GM12891 (cell line): ENCODE measurements around the gene MESP2. TPM values are rescaled to one million over a fixed set of nuclear protein-coding genes. Genes with fewer than 3 reads are reported as not detected.

ENCODE experiments used
- DNase-seq: peaks from one replicate; pipeline ENCODE4 v3.0.0; 2011; ENCODE audit warnings: low spot score; ENCODE audit not compliant: insufficient read length
- FAIRE-seq: peaks from 2 replicates; lab custom pipeline; 2011; peaks lifted over from hg19 to GRCh38; lab: Jason Lieb, UNC
- PAX5 ChIP-seq: IDR thresholded peaks from 2 replicates; pipeline ENCODE4 v1.6.1; 2011; ENCODE audit warnings: low read length, moderate library complexity, mild to moderate bottlenecking; ENCODE audit not compliant: insufficient read depth, severe bottlenecking
- POLR2A ChIP-seq: IDR thresholded peaks from 2 replicates; pipeline ENCODE4 v1.6.1; 2011; ENCODE audit warnings: low read depth, low read length, control low read depth
- POLR2AphosphoS5 ChIP-seq: IDR thresholded peaks from 2 replicates; pipeline ENCODE4 v1.6.1; 2011; ENCODE audit warnings: low read depth, low read length, control low read depth
- POU2F2 ChIP-seq: IDR thresholded peaks from 2 replicates; pipeline ENCODE4 v1.6.1; 2011; ENCODE audit warnings: low read depth, mild to moderate bottlenecking, control low read depth, low read length, moderate library complexity
- SPI1 ChIP-seq: IDR thresholded peaks from 2 replicates; pipeline ENCODE4 v1.6.1; 2011; ENCODE audit warnings: low read depth, low read length, control low read depth
- TAF1 ChIP-seq: IDR thresholded peaks from 2 replicates; pipeline ENCODE4 v1.6.1; 2011; ENCODE audit warnings: low read depth, low read length, control low read depth
- polyA plus RNA-seq: library from polyadenylated mRNA; unstranded; fragments of >200 nt; gene quantifications from one replicate; pipeline ENCODE4 v1.2.1, GENCODE V29; 2012; ENCODE audit warnings: low read depth, missing spikeins, inconsistent platforms; ENCODE audit not compliant: missing spikeins

MESP2 gene, protein sequence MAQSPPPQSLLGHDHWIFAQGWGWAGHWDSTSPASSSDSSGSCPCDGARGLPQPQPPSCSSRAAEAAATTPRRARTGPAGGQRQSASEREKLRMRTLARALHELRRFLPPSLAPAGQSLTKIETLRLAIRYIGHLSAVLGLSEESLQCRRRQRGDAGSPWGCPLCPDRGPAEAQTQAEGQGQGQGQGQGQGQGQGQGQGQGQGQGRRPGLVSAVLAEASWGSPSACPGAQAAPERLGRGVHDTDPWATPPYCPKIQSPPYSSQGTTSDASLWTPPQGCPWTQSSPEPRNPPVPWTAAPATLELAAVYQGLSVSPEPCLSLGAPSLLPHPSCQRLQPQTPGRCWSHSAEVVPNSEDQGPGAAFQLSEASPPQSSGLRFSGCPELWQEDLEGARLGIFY
- not detected for polyA plus RNA-seq

DNA sequence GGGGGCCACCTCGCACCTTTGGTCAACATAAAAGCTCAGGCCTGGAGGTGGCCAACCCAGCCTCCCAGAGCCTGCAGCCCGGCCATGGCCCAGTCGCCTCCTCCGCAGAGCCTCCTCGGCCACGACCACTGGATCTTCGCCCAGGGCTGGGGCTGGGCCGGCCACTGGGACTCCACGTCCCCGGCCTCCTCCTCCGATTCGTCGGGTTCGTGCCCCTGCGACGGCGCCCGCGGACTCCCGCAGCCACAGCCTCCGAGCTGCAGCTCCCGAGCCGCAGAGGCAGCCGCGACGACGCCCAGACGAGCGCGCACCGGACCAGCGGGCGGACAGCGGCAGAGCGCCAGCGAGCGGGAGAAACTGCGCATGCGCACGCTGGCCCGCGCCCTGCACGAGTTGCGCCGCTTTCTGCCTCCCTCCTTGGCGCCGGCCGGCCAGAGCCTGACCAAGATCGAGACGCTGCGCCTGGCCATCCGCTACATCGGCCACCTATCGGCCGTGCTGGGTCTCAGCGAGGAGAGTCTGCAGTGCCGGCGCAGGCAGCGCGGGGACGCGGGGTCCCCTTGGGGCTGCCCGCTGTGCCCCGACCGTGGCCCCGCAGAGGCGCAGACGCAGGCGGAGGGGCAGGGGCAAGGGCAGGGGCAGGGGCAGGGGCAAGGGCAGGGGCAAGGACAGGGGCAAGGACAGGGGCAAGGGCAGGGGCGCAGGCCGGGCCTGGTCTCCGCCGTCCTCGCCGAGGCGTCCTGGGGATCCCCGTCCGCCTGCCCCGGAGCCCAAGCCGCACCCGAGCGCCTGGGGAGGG, at the start of gene MESP2:
MESP2 (plus strand) TSS at position 59 of the 799 bp plus-strand sequence; CDS start at position 85, 26 bp downstream.
- FAIRE-seq (peak; percentile 96), DNase-seq (peak; percentile 79)
- TF ChIP-seq PAX5 (no peak), TAF1 (no peak), POLR2A (no peak), POU2F2 (no peak), POLR2AphosphoS5 (no peak), SPI1 (no peak)

DNA sequence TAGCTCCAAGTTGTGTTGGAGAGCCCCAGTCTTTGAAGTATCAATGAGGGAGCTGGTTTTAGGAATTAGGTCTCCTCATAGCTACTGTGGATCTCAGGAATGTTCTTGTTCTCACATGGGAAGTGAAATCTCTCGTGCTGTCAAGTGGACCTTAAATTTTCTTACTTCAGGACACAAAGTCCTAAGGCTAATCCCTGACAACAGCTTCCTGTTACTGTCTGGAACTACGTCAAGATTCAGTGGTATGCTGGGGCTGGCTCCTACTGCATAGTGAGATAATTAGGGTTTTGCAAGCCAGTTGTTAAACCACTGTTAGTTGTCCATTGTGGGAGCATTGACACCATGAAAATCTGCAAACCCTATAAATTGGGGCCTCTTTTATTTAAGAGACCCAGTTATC, 47.9 kb upstream of the MESP2 start:
- TF ChIP-seq POLR2A (no peak), POU2F2 (no peak), POLR2AphosphoS5 (no peak), PAX5 (no peak), SPI1 (no peak), TAF1 (no peak)
- no peak for DNase-seq
- FAIRE-seq = no peak

DNA sequence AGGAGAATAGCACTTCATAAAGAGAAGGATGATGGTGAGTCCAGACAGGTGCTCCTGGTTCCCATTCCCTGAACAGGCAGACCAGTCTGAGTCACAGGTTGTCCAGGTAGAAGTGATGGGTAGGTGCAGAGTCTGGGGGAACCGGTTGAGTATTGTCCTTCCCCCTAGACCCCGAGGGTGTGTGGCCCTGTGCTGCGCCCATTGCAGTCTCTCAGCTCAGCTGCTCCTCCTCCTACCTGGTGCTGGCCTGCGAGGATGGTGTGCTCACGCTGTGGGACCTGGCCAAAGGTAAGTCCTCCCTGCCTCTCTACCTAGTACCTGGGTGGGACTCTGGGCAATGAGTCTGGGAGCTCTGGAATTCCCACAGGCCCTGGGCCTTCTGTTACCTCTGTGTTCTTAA, 44.9 kb upstream of the MESP2 start:
- no peak for TF ChIP-seq SPI1
- TF ChIP-seq TAF1 = no peak
- no peak for TF ChIP-seq POLR2AphosphoS5
- TF ChIP-seq POU2F2 = no peak
- TF ChIP-seq PAX5 = no peak
- TF ChIP-seq POLR2A = no peak
- FAIRE-seq (no peak), DNase-seq (no peak)

DNA sequence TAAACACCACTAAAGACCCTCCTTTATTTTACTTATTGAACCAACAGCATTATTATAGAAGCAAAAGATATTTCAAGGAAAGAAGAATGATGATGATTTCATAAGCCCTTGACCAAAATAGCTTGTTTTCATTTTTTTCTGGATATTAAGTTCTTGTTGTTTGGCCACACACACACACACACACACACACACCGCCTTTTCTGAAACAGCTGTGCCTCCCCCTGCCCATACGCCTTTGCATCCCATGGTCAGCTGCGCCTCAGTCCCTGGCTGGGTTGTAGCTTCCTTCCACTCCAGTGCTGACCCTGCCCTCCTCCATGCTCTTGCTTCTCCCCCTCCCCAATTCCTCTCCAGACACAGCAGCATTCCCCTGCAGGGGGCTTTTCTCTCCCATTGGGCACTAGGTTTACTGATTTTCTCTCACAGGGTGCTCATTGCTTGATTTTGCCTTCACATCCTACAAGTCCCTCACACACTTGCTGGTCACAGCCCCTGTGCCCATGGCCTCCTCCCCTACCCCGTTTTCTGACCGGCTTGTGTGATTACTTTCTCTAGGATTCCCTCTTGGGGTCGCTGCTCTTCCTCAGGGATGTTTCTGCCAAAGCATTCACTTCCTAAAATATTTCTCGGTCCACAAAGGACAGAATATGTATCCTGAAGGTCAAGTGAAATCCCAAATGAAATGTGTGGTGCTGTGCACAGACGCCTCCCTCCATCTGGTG, 43.5 kb upstream of the MESP2 start:
- FAIRE-seq = no peak

DNA sequence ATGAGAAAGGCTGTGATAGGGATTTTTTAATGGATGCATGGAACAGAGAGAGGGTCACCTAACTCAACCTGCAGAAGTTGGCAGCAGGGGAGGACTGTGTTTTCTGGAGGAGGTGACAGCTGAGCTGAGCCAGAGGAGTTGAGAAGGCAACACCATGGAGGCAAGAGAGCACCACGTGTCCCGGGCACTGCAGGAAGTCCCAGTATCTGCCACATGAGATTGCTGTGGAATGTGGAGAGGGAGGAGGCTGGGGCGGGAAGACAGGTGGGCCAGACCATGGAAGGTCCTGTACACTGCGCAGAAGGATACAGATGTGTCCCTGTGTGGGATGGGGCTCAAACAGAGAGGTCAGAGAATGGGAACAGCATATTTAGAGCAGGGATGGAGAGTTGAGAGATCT, 40.4 kb upstream of the MESP2 start:
- FAIRE-seq (no peak), DNase-seq (no peak)
- TF ChIP-seq POLR2AphosphoS5 (no peak), TAF1 (no peak), PAX5 (no peak)

More for the DNA sequence above, 43.5 kb upstream of the MESP2 start:
- TF ChIP-seq POLR2AphosphoS5 (no peak), SPI1 (no peak), TAF1 (no peak), POLR2A (no peak), PAX5 (no peak), POU2F2 (no peak)
- DNase-seq = no peak

DNA sequence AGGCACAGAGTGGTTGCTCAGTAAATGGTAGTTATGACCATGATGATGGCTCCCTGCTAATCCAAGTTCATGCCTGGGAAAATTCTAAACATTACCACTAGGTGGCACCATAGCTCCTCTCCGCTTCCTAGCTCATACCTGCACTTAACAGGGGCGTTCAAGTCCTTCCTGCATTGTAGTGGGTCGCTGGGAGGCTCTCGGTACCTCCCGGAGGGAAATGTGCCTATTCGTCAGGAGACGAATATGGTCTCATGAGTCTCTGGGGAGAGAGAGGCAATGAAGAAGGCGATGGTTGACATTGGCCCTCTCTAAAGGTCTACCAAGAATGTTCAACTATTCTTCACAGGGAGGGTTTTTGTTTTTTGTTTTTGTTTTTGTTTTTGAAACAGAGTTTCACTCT, 36.0 kb upstream of the MESP2 start:
- peak; percentile 98 for FAIRE-seq
- DNase-seq = peak; percentile 63
- TF ChIP-seq POLR2AphosphoS5 (no peak), SPI1 (no peak), POU2F2 (no peak), POLR2A (no peak), TAF1 (no peak), PAX5 (no peak)

DNA sequence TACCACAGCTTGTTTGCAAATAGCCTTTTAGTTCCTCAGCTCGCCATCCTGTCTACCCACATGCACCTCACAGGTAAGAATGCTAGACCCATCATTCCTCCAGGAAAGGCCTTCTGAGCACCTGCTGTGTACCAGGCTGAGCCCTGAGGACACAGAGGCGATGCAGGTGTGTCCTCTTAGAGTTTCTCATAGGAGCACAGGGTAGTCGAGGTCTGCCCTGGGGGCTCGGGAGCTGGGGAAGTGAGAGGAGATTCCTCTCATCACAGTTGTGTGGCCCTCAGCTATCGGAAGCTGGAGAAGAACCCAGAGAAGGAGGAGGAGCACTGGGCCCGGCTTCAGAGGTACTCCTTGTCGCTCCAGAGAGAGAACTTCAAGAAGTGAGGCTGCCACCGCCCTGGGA, 33.1 kb upstream of the MESP2 start:
- TF ChIP-seq POU2F2 = no peak
- TF ChIP-seq SPI1 = no peak
- no peak for TF ChIP-seq POLR2AphosphoS5
- no peak for TF ChIP-seq POLR2A
- no peak for TF ChIP-seq TAF1
- TF ChIP-seq PAX5 = no peak
- DNase-seq (no peak), FAIRE-seq (no peak)

DNA sequence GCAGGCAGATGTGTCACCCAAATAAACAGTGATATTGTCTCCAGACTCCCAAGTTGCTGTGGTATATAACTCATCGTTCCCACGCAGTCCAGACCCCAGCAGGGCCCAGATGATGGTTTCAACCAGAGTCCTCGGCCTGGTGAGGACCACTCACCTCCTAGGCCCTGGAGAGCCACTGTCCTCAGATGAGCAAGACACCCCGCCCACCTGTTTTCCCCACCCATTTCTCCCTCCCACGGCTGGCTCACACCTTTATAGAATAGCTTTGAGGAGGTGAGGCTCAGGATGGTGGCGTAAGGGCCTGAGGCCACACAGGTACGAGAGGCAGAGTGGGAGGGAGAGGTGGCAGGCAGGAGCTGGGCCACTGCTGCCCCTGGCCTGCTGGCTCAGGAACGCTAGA, 32.5 kb upstream of the MESP2 start:
- DNase-seq (no peak), FAIRE-seq (no peak)
- TF ChIP-seq TAF1 (no peak), POLR2AphosphoS5 (no peak), PAX5 (no peak), POLR2A (no peak), SPI1 (no peak), POU2F2 (no peak)

DNA sequence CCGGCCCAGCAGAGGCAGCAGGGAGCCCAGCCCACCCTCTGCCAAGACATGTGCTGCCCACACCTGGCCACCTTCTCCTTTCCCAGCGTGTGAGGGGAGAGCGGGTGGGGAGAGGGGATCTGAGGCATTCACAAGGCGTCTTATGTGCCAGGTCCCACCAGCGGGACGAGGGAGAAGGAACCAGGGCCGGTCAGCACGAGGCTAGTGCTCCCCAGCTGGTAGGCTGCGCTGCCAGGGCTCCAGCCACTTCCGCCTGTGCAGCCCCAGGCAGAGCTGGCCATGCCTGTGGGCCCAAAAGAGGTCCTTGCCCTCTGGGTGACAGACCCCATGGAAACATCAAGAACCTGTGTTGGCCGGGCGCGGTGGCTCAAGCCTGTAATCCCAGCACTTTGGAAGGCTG, 31.0 kb upstream of the MESP2 start:
- DNase-seq (no peak), FAIRE-seq (no peak)
- TF ChIP-seq POU2F2 = no peak
- no peak for TF ChIP-seq POLR2AphosphoS5
- no peak for TF ChIP-seq POLR2A
- TF ChIP-seq TAF1 = no peak
- no peak for TF ChIP-seq PAX5
- TF ChIP-seq SPI1 = no peak

DNA sequence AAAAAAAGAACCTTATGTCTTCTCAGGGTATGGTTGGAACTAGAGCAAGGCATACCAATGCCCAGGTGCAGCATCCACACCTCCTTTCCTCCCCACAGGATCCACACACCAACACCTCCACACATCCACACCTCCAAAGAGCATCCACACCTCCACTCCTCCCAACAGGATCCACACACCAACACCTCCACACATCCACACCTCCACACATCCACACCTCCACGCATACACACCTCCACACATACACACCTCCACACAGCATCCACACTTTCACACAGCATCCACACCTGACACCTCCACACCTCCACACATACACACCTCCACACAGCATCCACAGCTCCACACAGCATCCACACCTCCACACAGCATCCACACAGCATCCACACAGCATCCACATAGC, 30.4 kb upstream of the MESP2 start:
- FAIRE-seq (no peak), DNase-seq (no peak)
- TF ChIP-seq SPI1 (no peak), TAF1 (no peak), POU2F2 (no peak), POLR2A (no peak), POLR2AphosphoS5 (no peak), PAX5 (no peak)
